Cerebellar nuclear complex (tissue), 1 donor: ENCODE data around the gene SLC6A2.
"Not testable (repeated sequence)": the region's sequence is repeated elsewhere in the genome, so short reads cannot be mapped to it uniquely, and the experiment has no call there.

ENCODE experiments used
- DNase-seq, 2 experiments: peaks; one replicate each; lab custom pipeline; 2025; lab: John Stamatoyannopoulos, UW

SLC6A2 gene

DNA sequence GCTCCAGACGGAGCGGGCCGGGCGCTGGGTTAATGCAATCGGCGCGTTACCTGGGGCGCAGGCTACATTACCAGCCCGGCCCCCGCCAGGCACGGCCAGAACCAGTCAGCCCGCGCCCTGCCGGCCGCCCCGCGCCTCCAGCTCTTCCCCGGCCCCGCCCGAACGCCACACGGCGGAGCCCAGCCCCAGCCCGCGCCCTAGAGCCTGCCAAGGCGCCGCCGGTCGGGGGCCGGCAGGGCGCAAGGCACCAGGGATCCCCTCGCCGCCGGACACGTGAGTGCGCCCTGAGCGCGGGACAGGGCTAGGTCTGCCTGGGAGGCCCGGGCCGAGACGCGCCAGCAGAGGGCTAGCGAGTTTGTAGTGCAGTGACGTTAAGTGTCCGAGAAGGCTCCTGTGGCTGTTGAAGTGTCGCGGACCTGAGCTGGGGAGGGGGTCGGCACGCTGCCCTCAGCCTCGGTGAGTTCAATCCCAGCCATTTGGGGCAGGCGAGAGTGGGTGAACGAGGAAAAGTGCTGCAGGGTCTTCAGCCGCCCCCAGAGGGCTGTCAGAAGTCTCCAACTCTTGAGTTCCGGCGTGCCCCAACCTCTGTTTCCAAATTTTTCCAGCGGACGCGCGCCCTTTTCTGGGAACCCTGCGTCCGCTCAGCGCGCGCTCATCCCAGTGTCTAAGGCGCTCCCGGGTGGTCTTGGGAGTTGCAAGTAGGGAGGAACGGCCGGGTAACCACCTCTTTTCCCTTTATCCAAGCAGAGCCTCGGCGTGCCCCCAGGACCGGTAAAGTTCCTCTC, at the start of gene SLC6A2:
Gene SLC6A2, plus strand, starts transcription at position 92 of the 785 bp plus-strand sequence. CDS start 707 bp downstream, outside the sequence.
- DNase-seq = no peak

DNA sequence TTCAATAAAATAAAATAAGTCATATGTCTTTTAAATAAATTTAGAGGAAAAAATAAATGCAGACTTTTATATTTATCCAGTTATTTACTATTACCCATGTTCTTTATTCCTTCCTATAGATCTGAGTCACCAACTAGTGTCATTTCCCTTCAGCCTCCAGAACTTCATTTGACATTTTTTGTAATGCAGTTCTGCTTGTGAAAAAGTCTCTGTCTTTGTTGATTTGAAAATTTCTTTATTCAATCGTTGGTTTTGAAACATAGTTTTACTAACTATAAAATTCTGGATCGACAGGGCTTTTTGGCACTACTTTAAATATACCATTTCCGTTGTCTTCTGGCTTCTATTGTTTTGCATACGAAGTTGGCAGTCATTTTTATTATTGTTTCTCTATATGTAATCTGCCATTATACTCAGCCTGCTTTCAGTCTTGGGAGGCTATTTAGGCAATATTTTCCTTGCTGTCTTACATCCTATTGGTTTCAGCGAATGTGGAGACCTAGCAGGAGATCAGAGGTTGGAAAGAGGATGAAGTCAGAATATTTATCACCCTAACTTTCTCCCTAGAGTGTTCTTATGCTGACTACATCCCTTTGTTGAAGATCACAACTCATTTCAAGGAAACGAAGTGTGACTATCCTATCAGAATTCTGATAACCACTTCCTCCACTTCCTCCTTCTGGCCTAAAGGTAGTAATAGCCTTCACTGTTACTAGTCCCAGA, 42.0 kb upstream of the SLC6A2 start:
- DNase-seq = no peak

DNA sequence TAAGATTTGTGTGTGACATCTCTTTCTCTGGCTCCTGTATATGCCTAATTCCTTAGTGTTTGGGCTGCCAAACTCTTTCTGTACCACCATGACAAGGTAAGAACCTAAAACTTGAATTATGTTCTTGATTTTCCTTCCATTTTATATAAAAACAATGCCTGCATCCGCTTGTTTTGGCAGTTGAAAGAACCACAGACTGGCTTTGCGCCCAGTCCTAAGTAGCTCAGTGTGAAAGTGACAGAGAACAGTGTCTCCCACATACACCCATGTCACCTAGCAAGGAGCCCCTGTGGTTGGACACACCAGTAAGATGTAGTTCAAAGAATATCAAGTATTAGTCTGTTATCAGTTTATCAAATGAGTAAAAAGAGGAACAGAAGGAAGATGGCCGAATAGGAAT, 40.7 kb upstream of the SLC6A2 start:
- DNase-seq = no peak

DNA sequence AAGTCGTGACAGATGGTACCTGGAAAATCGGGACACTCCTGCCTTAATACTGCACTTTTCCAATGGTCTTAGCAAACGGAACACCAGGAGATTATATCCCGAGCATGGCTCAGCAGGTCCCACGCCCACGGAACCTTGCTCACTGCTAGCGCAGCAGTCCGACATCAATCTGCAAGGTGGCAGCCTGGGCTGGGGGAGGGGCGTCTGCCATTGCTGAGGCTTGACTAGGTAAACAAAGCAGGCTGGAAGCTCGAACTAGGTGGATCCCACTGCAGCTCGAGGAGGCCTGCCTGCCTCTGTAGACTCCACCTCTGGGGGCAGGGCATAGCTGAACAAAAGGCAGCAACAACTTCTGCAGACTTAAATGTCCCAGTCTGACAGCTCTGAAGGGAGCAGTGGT, 40.1 kb upstream of the SLC6A2 start:
- not testable (repeated sequence) for DNase-seq

DNA sequence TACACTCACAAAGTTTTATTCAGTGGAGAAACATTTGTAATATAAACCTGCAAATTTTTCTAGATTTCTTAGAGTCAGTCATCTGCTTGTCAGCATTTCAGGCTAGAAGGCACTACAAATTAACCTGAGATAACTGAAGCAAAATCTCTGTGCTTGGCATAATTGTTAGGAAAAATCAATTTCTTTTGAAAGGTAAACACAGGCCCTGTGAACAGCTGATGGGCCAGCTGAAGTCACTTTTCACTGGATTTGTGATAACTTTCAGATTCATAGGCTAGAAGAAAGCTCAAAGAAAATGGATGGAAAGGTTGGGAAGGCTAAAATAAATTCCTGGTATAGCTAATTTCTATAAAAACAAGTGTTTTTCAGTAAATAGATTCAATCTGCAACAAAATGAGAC, 34.0 kb upstream of the SLC6A2 start:
- DNase-seq = no peak

DNA sequence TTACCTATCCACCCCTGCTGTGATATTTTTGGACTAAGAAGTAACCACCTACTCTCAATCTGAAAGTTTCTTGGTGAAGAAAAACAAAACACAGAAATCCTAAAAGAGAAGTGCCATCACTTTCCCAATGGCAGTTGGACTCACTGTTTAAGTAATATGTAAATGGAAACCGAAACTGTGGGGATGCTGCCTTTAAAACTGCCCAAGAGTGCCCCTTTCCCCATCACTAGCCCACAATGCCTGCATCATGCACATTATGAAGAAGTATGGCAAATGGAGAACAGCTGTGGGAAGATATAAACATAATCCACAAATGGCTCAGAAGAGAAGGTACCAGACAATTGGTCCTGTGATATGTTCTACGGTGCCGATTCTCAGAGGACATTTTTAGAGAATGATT, 33.5 kb upstream of the SLC6A2 start:
- no peak for DNase-seq

DNA sequence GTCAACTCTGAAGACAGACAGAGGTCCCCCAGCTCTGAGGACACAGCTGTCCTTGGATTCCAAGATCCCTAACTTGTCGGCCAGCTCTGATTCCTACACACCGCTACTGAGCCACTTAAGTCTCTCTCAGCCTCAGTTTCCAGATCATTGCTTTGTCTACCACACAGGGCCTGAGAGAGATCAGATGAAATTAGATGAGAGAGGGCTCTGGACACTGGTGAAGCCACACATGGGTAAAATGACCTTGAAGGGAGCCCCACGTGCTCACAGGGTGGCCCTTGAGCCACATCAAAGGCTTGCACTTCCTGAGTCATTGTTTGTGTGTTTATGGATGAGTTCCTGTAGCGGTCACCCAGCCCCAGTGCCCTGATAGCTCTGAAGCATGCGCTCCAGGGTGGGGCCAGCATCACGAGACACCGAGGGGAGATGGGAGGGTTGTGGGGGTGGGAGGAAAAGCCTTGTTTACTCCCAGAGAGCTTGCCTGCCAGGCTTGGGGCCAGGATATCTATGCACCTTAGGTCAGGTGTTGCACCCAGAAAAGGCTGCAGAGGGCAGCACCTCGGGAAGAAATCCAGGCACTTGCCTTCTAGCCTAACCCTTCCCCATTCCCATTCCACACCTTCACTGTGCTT, 32.7 kb upstream of the SLC6A2 start:
- DNase-seq = no peak

DNA sequence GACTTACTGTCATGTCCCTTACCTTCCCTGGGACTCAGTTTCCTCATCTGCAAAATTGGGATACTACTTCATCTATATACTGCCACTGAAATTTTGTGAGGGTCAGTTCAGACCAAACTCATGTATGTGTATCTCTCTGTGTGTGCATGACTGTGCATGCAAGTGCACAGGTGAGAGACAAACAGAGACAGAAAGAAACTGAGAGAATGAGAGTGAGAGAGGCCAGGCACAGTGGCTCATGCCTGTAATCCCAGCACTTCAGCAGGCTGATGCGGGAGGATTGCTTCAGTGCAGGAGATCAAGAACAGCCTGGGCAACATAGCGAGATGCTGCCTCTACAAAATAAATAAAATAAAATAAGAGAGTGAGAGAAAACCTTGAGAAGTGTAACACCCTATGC, 32.1 kb upstream of the SLC6A2 start:
- DNase-seq = no peak

DNA sequence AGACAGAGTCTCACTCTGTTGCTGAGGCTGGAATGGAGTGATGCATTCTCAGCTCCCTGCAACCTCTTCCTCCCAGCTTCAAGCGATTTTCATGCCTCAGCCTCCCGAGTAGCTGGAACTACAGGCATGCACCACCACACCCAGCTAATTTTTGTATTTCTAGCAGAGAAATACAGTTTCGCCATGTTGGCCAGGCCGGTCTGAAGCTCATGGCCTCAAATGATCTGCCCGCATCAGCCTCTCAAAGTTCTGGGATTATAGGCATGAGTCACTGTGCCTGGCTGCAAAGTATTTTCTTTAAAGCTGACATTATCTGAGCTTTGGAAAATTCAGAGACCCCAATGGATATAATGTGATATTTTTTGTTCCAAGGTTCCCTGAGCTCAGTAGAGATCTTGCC, 31.1 kb upstream of the SLC6A2 start:
- DNase-seq = no peak

DNA sequence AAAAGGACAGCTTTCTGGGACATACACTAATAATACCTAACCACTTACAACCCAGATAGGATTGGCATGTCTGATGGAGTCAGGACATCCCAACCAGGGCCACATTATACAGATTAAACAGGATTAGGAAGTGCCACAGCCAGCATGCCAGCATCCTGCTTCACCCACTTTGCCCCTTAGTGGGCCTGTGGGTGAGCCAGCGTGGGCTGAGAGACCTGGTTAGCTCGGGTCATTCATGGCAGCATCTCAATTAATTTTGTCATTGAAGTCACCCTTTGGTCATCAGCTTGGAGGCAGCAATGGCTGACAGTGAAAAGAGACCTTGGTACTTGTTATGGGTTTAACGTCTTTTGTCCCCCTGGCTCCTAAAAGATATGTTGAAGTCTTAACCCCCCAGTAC, 29.9 kb upstream of the SLC6A2 start:
- DNase-seq = no peak

DNA sequence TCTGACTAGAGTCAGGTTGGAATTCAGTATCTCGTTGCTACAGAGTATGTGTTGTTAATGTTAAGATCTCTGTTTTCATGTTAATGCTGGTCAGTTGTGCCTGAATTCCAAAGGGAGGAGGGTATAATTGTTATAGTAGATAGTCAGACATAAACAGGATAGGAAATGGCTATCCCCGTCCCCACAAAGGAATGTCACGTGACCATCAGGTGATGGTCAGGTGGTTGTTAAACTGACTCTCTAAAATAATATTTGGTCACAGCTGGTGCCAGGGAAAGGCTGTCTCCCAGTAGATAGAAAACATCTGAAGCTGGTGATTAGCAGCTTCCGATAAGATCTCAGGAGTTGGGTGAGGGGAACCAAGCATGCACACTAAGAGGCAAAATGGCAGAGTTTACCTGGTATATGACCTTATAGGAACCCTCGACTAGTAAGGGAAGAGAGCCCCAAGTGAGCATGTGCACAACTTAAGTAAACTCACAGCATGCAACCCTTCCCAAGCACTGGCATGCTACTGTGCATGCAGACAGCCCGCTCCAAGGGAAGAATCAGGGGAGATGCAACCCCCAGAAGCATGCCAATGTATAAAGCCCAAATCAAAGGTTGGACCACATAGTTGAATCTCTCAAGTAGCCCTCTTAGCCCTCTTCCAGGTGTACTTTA, 27.4 kb upstream of the SLC6A2 start:
- DNase-seq = no peak

DNA sequence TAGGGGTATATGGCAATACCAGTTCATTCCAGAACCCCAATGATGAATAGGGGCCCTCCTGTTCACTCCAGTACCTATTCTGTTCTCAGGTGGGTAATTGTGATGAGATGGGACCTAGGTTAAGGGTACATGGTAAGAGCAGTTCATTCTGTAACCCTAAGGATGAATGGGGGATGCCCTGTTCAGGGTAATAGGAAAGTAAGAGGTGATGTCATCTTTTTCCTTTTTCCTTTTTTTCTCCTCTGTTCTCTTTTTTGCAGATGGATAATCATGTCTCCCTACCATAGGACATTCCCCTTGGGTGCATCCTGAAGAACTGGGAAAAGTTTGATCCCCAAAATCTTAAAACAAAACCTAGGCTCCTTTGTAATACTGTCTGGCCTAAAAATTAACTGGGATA, 25.0 kb upstream of the SLC6A2 start:
- DNase-seq = no peak

DNA sequence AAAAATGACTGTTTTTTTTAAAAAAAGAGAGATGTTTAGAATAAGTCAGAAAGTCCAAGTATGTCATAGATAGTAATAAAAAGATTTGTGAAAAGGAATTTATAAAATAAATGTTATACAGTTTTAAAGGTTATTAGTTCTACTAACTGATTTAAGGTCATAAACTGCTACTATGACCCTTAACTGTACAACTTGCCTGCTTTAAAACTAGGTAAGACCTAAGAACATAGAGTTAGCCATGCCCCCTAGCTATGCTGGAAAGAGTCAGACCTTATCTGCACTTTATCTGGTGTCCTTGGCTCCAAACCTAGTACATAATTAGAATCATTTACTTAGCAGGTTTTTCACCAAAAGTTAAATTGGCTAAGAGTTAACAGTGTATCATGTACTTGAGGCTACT, 23.5 kb upstream of the SLC6A2 start:
- no peak for DNase-seq

DNA sequence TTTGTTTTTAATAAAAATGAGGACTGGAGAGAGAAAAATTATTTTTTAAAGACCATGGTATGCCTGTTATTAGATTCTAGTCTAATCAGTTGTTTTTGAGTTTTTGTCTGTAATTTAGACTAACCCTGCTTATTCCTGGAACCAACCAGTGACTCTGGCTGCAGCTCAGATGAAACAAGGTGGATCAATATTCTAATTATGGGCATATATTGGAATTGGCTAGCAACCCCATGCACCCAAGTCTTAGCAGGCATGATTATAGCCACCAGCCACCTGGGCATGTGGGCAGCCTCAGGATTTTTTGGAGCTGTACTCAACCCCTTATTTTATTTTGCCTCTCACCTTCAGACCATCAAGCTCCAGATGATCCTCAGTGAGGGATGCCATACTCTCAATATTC, 21.6 kb upstream of the SLC6A2 start:
- DNase-seq = no peak

DNA sequence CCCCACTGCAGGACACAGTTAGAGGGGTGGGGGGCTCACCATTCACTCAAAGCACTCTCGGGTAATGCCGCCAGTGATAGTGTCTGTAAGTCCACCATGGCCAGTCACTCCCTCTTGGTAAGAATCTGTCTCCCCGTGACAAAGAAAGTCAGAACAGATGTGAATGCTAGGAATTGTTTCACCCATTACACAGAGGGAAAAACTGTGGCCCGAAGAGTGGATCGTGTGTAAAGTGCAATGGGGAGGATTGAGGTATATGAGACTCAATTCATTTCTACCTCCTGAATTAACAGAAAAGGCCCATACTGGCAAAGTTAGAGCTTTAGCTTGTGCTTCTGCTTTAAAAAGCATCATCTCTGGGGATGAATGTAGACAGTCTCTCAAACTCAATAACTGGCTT, 17.5 kb upstream of the SLC6A2 start:
- DNase-seq = no peak

DNA sequence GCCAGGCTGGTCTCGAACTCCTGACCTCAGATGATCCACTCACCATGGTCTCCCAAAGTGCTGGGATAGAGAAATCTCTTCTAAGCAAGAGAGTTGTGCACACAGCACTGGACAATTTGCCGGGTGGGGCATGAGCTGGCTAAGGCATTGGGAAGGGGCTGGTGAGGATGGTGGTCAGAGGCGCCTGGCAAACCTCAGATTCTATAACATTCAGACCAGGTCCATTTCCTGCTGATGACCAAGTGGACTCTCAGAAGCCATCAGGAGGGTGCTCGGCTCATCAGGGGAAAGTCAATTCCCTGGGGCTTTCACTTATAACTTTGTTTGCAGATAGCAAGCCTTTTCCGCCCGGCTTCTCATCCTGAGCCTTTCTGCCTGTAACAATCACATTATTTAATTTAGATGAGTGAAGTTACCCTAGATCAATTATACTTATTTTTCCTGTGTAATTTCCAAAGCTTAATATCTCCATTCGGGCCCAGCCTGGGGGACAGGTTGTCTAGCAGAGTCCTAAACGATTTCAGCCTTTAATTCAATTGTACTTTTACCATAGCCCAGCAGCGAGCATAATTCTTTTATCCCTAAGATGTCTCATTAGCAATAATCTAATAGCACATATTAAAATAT, 15.0 kb upstream of the SLC6A2 start:
- no peak for DNase-seq

DNA sequence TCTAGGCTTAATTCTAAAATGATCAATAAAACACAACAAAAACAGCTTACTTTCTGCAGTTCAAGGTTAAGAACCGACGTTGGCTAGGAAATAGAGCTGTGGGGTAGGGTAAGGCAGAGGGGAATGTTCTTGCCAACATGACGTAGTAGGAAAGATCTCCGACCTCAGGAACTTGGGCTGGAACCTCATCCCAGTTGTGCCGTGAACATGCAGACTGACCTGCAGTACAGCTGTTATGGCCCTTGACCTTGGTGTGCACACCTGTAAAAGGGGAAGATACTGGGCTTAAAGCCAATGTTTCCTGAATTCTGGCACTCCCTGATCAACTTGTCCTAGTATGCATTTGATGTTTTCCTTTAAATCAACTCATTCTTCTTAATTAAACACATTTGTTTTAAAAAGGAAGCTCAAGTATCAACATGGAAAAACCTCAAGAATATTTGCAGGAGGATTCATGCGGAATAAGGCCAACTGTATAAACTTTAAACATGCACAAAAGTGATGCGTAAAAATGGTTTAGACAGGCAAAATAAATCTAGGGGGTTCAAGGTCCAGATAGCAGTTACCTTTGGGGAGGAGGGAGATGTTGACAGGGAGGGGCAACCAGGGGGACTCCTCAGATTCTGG, 14.2 kb upstream of the SLC6A2 start:
- DNase-seq = no peak

DNA sequence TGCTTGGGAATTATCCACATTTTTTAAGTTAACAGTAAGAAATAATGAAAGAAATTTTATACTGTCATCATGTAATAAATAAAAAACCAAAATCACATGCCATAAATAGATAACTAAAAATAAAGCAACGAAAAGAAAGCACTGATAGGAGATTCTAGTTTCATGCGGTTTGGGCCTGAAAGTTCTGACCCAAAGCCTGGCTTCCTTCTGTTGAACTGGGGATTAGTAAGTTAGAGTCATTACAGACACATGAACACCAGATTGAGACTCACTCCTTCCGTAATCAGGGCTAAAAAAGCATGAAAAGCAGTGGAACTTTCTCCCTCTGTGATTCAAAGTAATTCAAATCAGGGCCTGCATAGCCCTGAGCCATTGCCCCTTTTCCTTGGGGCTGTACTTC, 13.2 kb upstream of the SLC6A2 start:
- no peak for DNase-seq

DNA sequence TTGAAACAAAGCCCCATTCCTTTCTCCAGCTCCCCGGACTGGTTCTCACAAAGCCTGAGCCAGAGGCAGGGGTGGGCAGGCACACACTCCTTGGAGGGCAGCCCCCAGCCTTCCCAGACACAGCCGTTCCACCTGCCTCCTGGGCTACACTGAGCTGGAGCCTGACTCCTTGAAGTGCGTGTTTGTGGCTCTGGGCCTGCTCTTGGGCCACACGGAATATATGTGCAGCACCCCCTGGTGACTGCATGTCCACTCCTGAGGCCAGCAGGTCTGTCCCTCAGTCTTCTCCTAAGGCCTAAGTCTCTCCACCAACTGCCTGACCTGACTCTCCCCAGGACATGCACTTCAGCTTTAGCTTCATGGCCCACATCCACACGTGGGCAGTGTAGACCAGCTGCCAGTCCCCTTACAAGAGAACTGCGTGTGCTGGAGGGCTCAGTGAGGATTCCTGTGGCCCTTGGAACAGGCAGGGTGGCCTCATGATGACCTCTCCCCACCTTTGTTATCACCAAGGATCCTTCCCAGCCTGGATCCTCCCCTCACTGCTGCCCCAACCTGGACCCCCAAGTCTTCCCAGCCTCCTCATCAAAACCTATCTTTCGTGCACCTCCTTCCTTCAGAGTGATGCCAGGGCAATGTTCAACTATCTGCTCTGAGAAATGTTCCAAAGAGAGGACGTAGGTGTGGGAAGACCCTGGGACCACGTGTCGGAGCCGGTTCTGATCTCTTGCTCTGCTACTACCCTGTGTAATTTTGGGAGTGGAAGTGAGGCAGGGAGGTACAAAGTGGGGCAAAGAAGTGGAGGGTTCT, 12.4 kb upstream of the SLC6A2 start:
- no peak for DNase-seq

DNA sequence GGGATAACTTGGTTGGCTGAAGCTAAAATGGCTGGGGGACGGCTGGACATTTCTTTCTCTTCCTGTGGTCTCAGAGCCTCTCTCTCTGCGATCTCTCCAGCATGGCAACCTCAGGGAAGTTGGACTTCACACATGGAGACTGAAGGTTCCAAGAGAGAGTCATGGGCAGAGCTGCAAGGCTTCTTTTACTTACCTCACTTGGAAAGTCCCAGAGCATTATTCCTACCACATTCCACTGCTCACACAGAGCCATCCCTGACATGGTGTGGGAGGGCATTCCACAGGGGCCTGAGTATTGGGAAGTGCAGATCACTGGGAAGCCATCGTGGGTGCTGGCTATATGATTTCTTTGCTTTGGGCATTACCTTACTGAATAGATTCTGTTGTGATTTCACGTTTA, 9.8 kb upstream of the SLC6A2 start:
- no peak for DNase-seq

DNA sequence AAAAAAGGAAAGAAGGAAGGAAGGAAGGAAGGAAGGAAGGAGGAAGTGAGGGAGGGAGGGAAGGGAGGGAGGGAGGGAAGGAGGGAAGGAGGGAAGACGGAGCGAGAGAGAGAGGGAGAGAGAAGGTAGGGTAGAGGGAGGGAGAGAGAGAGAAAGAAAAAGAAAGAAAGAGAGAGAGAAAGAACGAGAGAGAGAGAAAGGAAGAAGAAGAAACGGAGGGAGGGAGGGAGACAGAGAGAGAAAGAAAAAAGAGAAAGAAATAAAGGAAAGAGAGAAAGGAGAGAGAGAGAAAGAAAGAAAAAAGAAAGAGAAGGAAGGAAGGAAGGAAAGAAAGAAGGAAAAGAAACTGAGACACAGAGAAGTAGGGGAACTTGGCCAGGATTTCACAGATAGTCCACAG, 8.4 kb upstream of the SLC6A2 start:
- no peak for DNase-seq
